Panc1 (cell line): ENCODE measurements around the gene ATG10. TPM values are rescaled to one million over a fixed set of nuclear protein-coding genes. Genes with fewer than 3 reads are reported as not detected.
A peak's percentile ranks its signal among the peaks of the same experiment; 100 is the strongest.

Experiments
- ATAC-seq: fragments of 200-7000 bp; cut with Tn5 transposase; 2 replicates; pipeline ENCODE4 v1.9.1; 2020; ENCODE audit warnings: mild to moderate bottlenecking, moderate library complexity
- BruUV-seq: library from RNA; stranded (reverse); fragments of 400-500 nt; replicated peaks from 2 replicates; lab custom pipeline; 2021; lab: Mats Ljungman, UMichigan
- CTCF ChIA-PET: fragments of 300-600 bp; sonication (Branson Sonifier 250); formaldehyde crosslinking; loops from one replicate; lab custom pipeline; 2022; ENCODE audit warnings: antibody characterized with exemption; lab: Charles Lee
- POLR2A ChIA-PET: fragments of 300-600 bp; sonication (Branson Sonifier 250); formaldehyde crosslinking; loops from one replicate; lab custom pipeline; 2022; ENCODE audit warnings: antibody characterized with exemption; lab: Charles Lee
- DNase-seq: peaks from one replicate; pipeline ENCODE4 v3.0.0-alpha.2; 2010; ENCODE audit warnings: low read depth, low spot score
- H3K27ac ChIP-seq: 2 replicates; pipeline ENCODE4 v1.5.1; 2011; ENCODE audit warnings: mild to moderate bottlenecking, low read length, inconsistent platforms
- H3K27me3 ChIP-seq: fragments of 200-500 bp; sonication (Bioruptor generic); 2 replicates; pipeline ENCODE4 v1.6.0; 2014; ENCODE audit warnings: low read length, inconsistent platforms; ENCODE audit not compliant: control insufficient read depth, insufficient read depth
- H3K36me3 ChIP-seq: fragments of 200-500 bp; sonication (Bioruptor generic); 2 replicates; pipeline ENCODE4 v1.5.1; 2014; ENCODE audit warnings: inconsistent platforms, mild to moderate bottlenecking, low read length, moderate library complexity; ENCODE audit not compliant: control insufficient read depth, insufficient read depth
- H3K4me1 ChIP-seq: 2 replicates; pipeline ENCODE4 v1.5.1; 2011; ENCODE audit warnings: inconsistent platforms, mild to moderate bottlenecking, low read length, moderate library complexity; ENCODE audit not compliant: control insufficient read depth, insufficient read depth
- H3K4me3 ChIP-seq, 2 experiments: 2 replicates each; pipeline ENCODE4 v1.5.1; 2011 to 2012; ENCODE audit warnings: low read depth in 2 of 2, low read length in 2 of 2, mild to moderate bottlenecking in 2 of 2, inconsistent platforms in 1 of 2, moderate library complexity in 1 of 2
- H3K9me3 ChIP-seq: fragments of 200-500 bp; sonication (Bioruptor generic); 2 replicates; pipeline ENCODE4 v1.5.1; 2014; ENCODE audit warnings: low read depth, mild to moderate bottlenecking, inconsistent platforms, low read length, moderate library complexity; ENCODE audit not compliant: control insufficient read depth, insufficient read depth
- POLR2AphosphoS5 ChIP-seq: IDR thresholded peaks from 2 replicates; pipeline ENCODE4 v1.6.1; 2012; ENCODE audit warnings: mild to moderate bottlenecking, low read depth, low read length, moderate library complexity
- SIN3A ChIP-seq: IDR thresholded peaks from 2 replicates; pipeline ENCODE4 v1.6.1; 2012; ENCODE audit warnings: low read depth, mild to moderate bottlenecking, low read length, moderate library complexity, borderline replicate concordance; ENCODE audit not compliant: insufficient read depth
- TCF7L2 ChIP-seq: IDR thresholded peaks from 2 replicates; pipeline ENCODE4 v1.6.1; 2011; ENCODE audit warnings: mild to moderate bottlenecking, low read depth, low read length, inconsistent platforms
- in situ Hi-C: cut with HindIII; loops from 2 replicates; pipeline ENCODE4 v1.10.0; 2016; ENCODE audit warnings: low sequenced_read_pairs, low pct_unique_long_range_greater_than_20kb
- intact Hi-C: fragments of 100-400 bp; cut with micrococcal nuclease; formaldehyde crosslinking; loops from one replicate; pipeline ENCODE4 v1.10.0; 2022; ENCODE audit not compliant: unreplicated experiment
- total RNA-seq: library from RNA; stranded (reverse); gene quantifications from one replicate; pipeline ENCODE4 v1.2.1, GENCODE V29; 2021; ENCODE audit not compliant: unreplicated experiment
- TF ChIP-seq, protein P1 (sequence below): fragments of 450-650 bp; IDR thresholded peaks from 2 replicates; pipeline ENCODE4 v1.5.1; 2017; ENCODE audit warnings: mild to moderate bottlenecking
- TF ChIP-seq, protein P2 (sequence below), 2 experiments: IDR thresholded peaks; 2 replicates each; pipeline ENCODE4 v1.6.1; 2011 to 2012; ENCODE audit warnings: low read depth in 2 of 2, control low read depth in 1 of 2, low read length in 1 of 2, mild to moderate bottlenecking in 1 of 2, moderate library complexity in 1 of 2; ENCODE audit not compliant: insufficient read depth in 1 of 2

ATG10 gene
- total RNA-seq, 1 experiment from 2014 or later = 14.0 TPM

DNA sequence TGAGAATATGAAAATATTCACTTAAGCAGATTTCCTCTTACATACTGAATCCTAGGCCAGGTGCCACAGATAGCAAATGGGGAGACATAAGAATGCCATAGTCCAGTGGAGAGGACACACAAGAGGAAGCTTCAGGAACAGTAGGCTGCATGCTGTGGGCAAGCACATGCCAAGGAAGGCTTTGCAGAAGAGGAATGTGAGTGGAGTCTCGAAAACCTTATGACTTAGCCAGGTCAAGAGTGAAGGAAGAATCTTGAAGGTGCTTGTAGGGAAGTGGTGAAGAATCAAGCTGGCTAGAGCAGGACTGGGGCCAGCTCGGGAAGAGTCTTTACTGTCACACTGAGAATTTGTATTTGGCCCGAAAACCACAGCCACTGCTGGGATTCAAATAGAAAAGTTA is 285.9 kb downstream of the ATG10 start:
- no peaks in the 10 kb centered on the region for H3K4me1 ChIP-seq
- TF ChIP-seq, protein P1, sequence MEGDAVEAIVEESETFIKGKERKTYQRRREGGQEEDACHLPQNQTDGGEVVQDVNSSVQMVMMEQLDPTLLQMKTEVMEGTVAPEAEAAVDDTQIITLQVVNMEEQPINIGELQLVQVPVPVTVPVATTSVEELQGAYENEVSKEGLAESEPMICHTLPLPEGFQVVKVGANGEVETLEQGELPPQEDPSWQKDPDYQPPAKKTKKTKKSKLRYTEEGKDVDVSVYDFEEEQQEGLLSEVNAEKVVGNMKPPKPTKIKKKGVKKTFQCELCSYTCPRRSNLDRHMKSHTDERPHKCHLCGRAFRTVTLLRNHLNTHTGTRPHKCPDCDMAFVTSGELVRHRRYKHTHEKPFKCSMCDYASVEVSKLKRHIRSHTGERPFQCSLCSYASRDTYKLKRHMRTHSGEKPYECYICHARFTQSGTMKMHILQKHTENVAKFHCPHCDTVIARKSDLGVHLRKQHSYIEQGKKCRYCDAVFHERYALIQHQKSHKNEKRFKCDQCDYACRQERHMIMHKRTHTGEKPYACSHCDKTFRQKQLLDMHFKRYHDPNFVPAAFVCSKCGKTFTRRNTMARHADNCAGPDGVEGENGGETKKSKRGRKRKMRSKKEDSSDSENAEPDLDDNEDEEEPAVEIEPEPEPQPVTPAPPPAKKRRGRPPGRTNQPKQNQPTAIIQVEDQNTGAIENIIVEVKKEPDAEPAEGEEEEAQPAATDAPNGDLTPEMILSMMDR = no peak
- TF ChIP-seq, protein P2, sequence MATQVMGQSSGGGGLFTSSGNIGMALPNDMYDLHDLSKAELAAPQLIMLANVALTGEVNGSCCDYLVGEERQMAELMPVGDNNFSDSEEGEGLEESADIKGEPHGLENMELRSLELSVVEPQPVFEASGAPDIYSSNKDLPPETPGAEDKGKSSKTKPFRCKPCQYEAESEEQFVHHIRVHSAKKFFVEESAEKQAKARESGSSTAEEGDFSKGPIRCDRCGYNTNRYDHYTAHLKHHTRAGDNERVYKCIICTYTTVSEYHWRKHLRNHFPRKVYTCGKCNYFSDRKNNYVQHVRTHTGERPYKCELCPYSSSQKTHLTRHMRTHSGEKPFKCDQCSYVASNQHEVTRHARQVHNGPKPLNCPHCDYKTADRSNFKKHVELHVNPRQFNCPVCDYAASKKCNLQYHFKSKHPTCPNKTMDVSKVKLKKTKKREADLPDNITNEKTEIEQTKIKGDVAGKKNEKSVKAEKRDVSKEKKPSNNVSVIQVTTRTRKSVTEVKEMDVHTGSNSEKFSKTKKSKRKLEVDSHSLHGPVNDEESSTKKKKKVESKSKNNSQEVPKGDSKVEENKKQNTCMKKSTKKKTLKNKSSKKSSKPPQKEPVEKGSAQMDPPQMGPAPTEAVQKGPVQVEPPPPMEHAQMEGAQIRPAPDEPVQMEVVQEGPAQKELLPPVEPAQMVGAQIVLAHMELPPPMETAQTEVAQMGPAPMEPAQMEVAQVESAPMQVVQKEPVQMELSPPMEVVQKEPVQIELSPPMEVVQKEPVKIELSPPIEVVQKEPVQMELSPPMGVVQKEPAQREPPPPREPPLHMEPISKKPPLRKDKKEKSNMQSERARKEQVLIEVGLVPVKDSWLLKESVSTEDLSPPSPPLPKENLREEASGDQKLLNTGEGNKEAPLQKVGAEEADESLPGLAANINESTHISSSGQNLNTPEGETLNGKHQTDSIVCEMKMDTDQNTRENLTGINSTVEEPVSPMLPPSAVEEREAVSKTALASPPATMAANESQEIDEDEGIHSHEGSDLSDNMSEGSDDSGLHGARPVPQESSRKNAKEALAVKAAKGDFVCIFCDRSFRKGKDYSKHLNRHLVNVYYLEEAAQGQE (IDR thresholded peaks at IDR 0.05; ENCODE audit: insufficient read depth in 1 of 2, low read depth in 2 of 2, low read length in 1 of 2) = no peak
- TF ChIP-seq POLR2AphosphoS5 (no peak), TCF7L2 (no peak), SIN3A (no peak)
- CTCF ChIA-PET = interaction anchor here (0.6 kb wide), 1 partner anchor 86 kb away, joined by 4 read pairs; no protein-coding TSS in a partner anchor
- no peak overlapping the region for H3K27ac ChIP-seq
- DNase-seq (no peak), ATAC-seq (no peak)
- H3K9me3 ChIP-seq = no peaks in the 10 kb centered on the region
- POLR2A ChIA-PET = no interaction called here
- no TSS peak for BruUV-seq
- in situ Hi-C loops (no loop called here), intact Hi-C loops (no loop called here)
- no peak overlapping the region for H3K4me3 ChIP-seq
- no peaks in the 10 kb centered on the region for H3K27me3 ChIP-seq
- no peaks in the 10 kb centered on the region for H3K36me3 ChIP-seq

DNA sequence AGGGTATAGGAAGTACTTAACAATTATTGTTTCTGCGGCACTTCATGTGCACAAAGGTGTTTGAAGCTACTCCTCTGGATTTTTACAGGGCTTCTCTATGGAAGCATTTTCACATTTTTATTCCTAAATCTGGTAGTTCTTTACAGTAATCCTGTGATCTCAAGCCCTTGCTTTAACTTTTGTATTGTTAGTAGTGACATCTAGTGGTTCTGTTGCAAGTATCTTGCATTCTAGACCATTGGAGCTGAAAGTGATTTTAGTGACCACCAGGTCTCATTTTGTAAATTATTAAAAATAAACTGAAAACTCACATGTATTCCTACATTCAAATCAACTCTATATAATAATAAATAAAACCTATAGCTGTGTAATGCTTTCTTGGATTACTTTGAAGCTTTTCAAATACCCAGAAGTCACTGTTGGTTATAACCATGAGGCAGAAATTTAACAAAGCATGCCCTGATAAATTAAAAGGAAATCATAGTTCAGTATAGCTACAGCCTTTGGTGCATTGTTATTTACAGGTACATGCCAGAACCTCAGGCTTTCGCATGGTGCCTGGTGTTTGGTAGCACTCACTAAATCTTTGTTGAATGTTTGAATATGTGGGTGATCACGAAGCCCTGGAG is 287.5 kb downstream of the ATG10 start:
- H3K9me3 ChIP-seq = no peaks in the 10 kb centered on the region
- ATAC-seq (peak; percentile 79), DNase-seq (no peak)
- H3K27me3 ChIP-seq = no peaks in the 10 kb centered on the region
- in situ Hi-C loops (no loop called here), intact Hi-C loops (no loop called here)
- no peak for TF ChIP-seq POLR2AphosphoS5
- TF ChIP-seq, protein P2 (IDR thresholded peaks at IDR 0.05; ENCODE audit: insufficient read depth in 1 of 2, low read depth in 2 of 2, low read length in 1 of 2) = no peak
- TF ChIP-seq TCF7L2 = no peak
- TF ChIP-seq SIN3A = no peak
- TF ChIP-seq, protein P1 = peak; percentile 60; the same call in 1 of the 2 replicates
- CTCF ChIA-PET = no interaction called here
- no peak overlapping the region for H3K4me3 ChIP-seq
- BruUV-seq = no TSS peak
- POLR2A ChIA-PET = interaction anchor here (0.7 kb wide), 1 partner anchor 837 kb away, joined by 3 read pairs; no protein-coding TSS in a partner anchor
- H3K27ac ChIP-seq = no peak overlapping the region
- no peaks in the 10 kb centered on the region for H3K4me1 ChIP-seq
- H3K36me3 ChIP-seq = no peaks in the 10 kb centered on the region
